Loucy (cell line): Measurements from ENCODE around the gene FOXRED2.

Experiments used
- H2AFZ ChIP-seq: fragments of 200-600 bp; sonication (generic); 2 replicates; pipeline ENCODE4 v1.6.0; 2016; ENCODE audit warnings: antibody characterized with exemption, mild to moderate bottlenecking, low read length, moderate library complexity
- H3F3A ChIP-seq: fragments of 200-600 bp; 2 replicates; pipeline ENCODE4 v1.6.0; 2016; ENCODE audit warnings: antibody characterized with exemption, low read depth, mild to moderate bottlenecking
- H3K27me3 ChIP-seq: fragments of 200-600 bp; sonication (generic); 2 replicates; pipeline ENCODE4 v1.6.1; 2014; ENCODE audit warnings: low read length, mild to moderate bottlenecking; ENCODE audit not compliant: insufficient read depth, poor library complexity, severe bottlenecking
- H3K36me3 ChIP-seq: fragments of 200-600 bp; sonication (generic); 2 replicates; pipeline ENCODE4 v1.6.1; 2016; ENCODE audit warnings: low read length; ENCODE audit not compliant: insufficient read depth
- H3K4me1 ChIP-seq: fragments of 200-600 bp; sonication (generic); 2 replicates; pipeline ENCODE4 v1.5.1; 2014; ENCODE audit warnings: low read length, mild to moderate bottlenecking; ENCODE audit not compliant: insufficient read depth, poor library complexity, severe bottlenecking
- H3K4me2 ChIP-seq: fragments of 200-600 bp; sonication (generic); 2 replicates; pipeline ENCODE4 v1.6.0; 2014; ENCODE audit warnings: antibody characterized with exemption, low read length, low read depth, mild to moderate bottlenecking; ENCODE audit not compliant: poor library complexity, severe bottlenecking
- H3K4me3 ChIP-seq: fragments of 200-600 bp; sonication (generic); 2 replicates; pipeline ENCODE4 v1.5.1; 2014; ENCODE audit warnings: low read length, mild to moderate bottlenecking, mixed read lengths; ENCODE audit not compliant: poor library complexity, severe bottlenecking
- H3K79me2 ChIP-seq: fragments of 200-600 bp; sonication (generic); 2 replicates; pipeline ENCODE4 v1.6.1; 2014; ENCODE audit warnings: low read length; ENCODE audit not compliant: insufficient read depth
- H3K9ac ChIP-seq: fragments of 200-600 bp; sonication (generic); 2 replicates; pipeline ENCODE4 v1.6.0; 2014; ENCODE audit warnings: mild to moderate bottlenecking, low read depth, low read length, moderate library complexity; ENCODE audit not compliant: poor library complexity, severe bottlenecking
- H3K9me2 ChIP-seq: fragments of 200-600 bp; sonication (generic); replicated peaks from 2 replicates; pipeline ENCODE4 v1.6.1; 2016; ENCODE audit warnings: low read depth, low read length, mixed read lengths
- H3K9me3 ChIP-seq: fragments of 200-600 bp; sonication (generic); 2 replicates; pipeline ENCODE4 v1.6.1; 2014; ENCODE audit warnings: mild to moderate bottlenecking, antibody characterized with exemption, low read length, low read depth; ENCODE audit not compliant: insufficient read depth
- H4K20me1 ChIP-seq: fragments of 200-600 bp; sonication (generic); 2 replicates; pipeline ENCODE4 v1.6.0; 2014; ENCODE audit warnings: antibody characterized with exemption, low read length, mild to moderate bottlenecking; ENCODE audit not compliant: insufficient read depth, poor library complexity, severe bottlenecking
- CTCF ChIP-seq: fragments of 200-600 bp; sonication (generic); conservative IDR thresholded peaks from 2 replicates; pipeline ENCODE4 v1.5.1; 2014; ENCODE audit warnings: mild to moderate bottlenecking, antibody characterized with exemption, low read length
- EZH2phosphoT487 ChIP-seq: fragments of 200-600 bp; IDR thresholded peaks from 2 replicates; pipeline ENCODE4 v1.6.1; 2018; ENCODE audit warnings: antibody characterized with exemption, mild to moderate bottlenecking, moderate library complexity, borderline replicate concordance

Gene FOXRED2

GRCh38 chr22:36456464-36456845, 50.4 kb downstream of the FOXRED2 start:
- peaks cover 47% of the 10 kb centered on the region for H3K4me1 ChIP-seq
- H3K79me2 ChIP-seq = peaks cover 12% of the 10 kb centered on the region
- no peaks in the 10 kb centered on the region for H4K20me1 ChIP-seq
- H3K4me3 ChIP-seq = no peak overlapping the region
- no peak overlapping the region for H3K9ac ChIP-seq
- H3K9me3 ChIP-seq = no peaks in the 10 kb centered on the region
- no peaks in the 10 kb centered on the region for H3K9me2 ChIP-seq
- peaks cover 4% of the 10 kb centered on the region for H3F3A ChIP-seq
- H3K36me3 ChIP-seq = no peaks in the 10 kb centered on the region
- H3K27me3 ChIP-seq = no peaks in the 10 kb centered on the region
- no peak overlapping the region for H2AFZ ChIP-seq
- TF ChIP-seq CTCF = no peak
- no peak for TF ChIP-seq EZH2phosphoT487
- H3K4me2 ChIP-seq = no peak overlapping the region

GRCh38 chr22:36455571-36456463, 51.0 kb downstream of the FOXRED2 start:
- Histone ChIP-seq H3K27me3 (no peaks in the 10 kb centered on the region), H3F3A (peaks cover 10% of the 10 kb centered on the region), H3K4me1 (peaks cover 53% of the 10 kb centered on the region), H3K9me2 (no peaks in the 10 kb centered on the region), H3K9ac (peak overlapping the region; percentile 86), H3K79me2 (peaks cover 12% of the 10 kb centered on the region), H2AFZ (peak overlapping the region; percentile 44), H3K4me3 (peak overlapping the region; percentile 84), H4K20me1 (no peaks in the 10 kb centered on the region), H3K36me3 (no peaks in the 10 kb centered on the region), H3K4me2 (peak overlapping the region; percentile 83), H3K9me3 (no peaks in the 10 kb centered on the region)
- TF ChIP-seq CTCF (no peak), EZH2phosphoT487 (no peak)

- Histone ChIP-seq H2AFZ (peak overlapping the region; percentile 44), H3K36me3 (no peaks in the 10 kb centered on the region), H3K9me2 (no peaks in the 10 kb centered on the region), H3F3A (peaks cover 10% of the 10 kb centered on the region), H3K79me2 (peaks cover 12% of the 10 kb centered on the region), H3K4me3 (peak overlapping the region; percentile 84), H3K9me3 (no peaks in the 10 kb centered on the region), H3K9ac (peak overlapping the region; percentile 86), H4K20me1 (no peaks in the 10 kb centered on the region), H3K4me1 (peaks cover 59% of the 10 kb centered on the region), H3K27me3 (no peaks in the 10 kb centered on the region), H3K4me2 (peak overlapping the region; percentile 83)
- no peak for TF ChIP-seq CTCF
- TF ChIP-seq EZH2phosphoT487 = no peak
Observed at GRCh38 chr22:36454916-36455570, 51.8 kb downstream of the FOXRED2 start.
